Stimulated activated CD4-positive, alpha-beta T cell treated with anti-CD3 and anti-CD28 coated beads, Interleukin-12 subunit alpha, Interleukin-12 subunit beta, amount 100 ng/mL, for 48 hours (primary cell): ENCODE measurements around the gene ENKD1.

Experiments
- DNase-seq, 3 donors: peaks; one replicate each; pipeline ENCODE4 v3.0.0-alpha.2; 2020; ENCODE audit warnings: low read depth in 2 of 3, low spot score in 1 of 3

Gene ENKD1

DNA sequence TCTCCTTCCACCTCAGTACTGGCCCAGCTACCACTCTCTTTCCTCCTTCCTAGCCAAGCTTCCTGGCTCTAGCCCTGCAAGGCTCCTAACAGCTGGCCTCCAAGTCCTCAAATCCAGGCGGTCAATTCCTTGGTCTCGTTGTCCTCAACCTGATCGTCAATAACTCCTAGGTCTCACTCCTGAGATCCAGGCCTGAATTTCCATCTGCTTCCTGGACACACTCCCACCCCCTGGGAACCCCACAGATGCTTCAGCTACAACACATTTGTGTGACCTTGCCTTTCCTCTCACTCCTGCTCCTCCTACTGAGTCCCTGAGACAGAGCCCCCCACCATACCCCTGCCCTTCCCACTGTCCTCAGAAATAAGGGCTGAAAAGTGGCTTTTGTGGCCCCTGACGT is 2.3 kb downstream of the ENKD1 start:
- no peak for DNase-seq

DNA sequence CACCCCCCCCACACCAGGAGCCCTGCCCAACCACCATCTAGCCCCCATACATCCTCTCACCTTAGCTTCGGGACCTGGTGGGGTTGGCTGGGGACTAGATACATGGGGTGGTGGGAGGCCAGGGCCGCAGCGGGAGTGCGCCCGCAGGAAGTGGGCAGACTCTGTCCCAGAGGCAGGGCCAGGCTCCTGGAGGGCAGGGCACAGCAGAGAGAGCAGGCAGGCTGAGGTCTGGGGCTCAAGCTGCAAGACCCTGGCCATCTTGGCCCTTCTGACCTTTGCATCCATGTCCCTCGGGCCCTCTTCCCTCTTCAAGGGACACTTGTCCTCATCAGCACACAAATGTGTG is 2.7 kb downstream of the ENKD1 start:
- no peak for DNase-seq

DNA sequence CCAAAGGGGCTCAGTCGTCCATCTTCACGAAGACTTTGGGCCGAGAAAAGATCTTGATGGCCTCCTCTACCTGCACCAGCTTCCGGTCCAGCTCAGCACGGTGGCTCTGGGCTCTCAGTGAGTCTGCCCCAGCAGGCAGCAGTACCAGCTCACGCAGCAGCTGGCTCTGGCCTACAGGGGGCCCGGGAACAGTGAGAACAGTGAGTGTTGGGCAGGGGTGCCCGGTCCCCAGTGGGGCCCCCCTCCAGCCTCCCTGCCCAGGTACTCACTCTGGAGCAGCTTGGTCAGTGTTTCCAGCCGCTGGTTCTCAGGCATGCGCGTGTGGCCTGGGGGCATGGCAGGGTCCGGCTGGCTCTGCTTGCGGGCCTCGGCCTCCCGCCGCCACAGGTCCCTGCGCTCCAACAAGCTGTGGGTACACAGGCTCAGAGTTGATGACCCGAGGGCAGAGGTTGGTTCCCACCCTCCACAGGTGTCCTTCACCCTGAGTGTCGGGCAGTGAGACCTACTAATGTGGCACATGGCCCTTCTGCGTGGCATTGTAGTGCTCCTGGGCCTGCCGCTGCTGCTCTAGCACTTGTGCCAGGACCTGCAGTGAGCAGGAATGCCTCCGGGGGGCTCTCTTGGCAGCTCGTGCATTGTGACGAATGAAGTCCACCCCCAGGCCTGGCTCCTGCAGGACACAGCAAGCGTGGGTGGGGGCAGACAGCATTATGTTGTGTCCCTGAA is 3.2 kb downstream of the ENKD1 start:
- peak in 1 of 3 donors; percentile 29 for DNase-seq

DNA sequence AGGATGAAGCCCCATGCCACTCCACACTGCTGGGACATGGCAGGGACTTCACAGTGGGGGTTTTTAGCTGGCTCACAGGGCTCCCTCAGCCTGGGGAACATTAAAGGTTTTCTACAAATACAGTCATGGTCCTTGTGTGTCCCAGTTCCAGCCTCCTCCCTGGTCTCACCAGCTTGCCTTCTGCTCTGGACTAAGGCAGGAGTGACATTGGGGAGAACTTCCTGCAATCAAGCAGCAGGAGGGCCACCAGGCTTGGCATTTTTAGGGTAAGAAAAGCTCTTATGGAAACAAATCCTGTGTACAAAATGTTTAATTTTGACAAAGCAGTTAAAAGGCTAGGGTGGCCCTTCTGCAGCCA is 3.9 kb downstream of the ENKD1 start:
- DNase-seq = no peak

DNA sequence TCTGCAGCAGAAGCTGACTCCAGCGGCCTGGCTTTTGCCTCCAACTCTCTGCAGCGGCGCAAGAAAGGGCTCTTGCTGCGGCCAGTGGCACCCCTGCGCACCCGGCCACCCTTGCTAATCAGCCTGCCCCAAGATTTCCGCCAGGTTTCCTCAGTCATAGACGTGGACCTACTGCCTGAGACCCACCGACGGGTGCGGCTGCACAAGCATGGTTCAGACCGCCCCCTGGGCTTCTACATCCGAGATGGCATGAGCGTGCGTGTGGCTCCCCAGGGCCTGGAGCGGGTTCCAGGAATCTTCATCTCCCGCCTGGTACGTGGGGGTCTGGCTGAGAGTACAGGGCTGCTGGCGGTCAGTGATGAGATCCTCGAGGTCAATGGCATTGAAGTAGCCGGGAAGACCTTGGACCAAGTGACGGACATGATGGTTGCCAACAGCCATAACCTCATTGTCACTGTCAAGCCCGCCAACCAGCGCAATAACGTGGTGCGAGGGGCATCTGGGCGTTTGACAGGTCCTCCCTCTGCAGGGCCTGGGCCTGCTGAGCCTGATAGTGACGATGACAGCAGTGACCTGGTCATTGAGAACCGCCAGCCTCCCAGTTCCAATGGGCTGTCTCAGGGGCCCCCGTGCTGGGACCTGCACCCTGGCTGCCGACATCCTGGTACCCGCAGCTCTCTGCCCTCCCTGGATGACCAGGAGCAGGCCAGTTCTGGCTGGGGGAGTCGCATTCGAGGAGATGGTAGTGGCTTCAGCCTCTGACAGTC is 4.5 kb downstream of the ENKD1 start:
- no peak for DNase-seq

DNA sequence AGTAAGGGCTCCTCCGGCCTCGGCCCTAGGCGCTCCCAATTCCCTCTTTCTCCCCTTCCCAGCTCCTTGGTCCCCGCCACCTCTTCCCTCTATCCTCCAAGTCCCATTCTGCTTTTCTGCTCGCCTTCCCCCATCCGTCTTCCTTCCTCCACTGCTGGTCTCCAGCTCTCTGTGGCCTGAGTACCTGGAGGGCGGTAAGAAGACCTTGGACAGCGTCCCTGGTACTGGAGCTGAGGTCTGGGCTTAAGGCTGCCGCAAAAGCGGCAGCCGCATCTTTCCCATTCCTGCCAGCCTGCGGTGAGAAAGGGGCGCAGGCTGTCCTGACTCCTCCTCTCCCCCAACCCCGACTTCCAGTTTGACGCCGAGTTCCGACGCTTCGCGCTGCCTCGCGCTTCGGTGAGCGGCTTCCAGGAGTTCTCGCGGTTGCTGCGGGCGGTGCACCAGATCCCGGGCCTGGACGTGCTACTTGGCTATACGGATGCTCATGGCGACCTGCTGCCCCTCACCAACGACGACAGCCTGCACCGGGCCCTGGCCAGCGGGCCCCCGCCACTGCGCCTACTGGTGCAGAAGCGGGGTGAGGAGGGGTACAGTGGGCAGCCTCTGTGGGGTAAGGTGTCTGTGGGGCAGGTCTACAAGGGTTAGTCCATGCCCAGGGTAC is 5.3 kb downstream of the ENKD1 start:
- DNase-seq = no peak

DNA sequence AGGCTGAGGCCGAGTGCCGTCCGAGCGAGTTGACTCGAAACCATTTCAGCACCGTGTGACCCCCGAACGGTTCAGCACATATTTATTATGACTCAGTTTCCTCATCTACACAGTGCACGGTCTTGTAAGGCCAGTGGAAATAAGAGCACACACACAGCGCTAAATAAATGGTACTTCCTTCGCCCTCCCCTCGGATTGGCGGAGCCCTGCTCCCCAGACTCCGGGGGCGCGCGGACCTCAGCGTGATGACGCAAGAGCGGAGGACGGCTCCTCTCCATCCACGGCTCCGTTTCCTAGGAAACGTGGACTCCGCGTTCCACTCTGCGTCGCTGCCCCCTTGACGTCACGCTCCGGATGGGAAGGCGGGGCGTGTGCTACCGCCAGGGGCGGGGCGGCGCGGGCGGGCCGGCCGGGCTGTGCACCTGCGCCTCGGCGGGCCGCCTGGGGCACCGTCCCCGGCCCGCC is 6.0 kb downstream of the ENKD1 start, which contains the start of gene PARD6A:
PARD6A (plus strand) TSS at position 397 of the 465 bp plus-strand sequence. CDS start 79 bp downstream, outside the sequence.
- DNase-seq = peak; percentile 91 to 95 (median 95)

DNA sequence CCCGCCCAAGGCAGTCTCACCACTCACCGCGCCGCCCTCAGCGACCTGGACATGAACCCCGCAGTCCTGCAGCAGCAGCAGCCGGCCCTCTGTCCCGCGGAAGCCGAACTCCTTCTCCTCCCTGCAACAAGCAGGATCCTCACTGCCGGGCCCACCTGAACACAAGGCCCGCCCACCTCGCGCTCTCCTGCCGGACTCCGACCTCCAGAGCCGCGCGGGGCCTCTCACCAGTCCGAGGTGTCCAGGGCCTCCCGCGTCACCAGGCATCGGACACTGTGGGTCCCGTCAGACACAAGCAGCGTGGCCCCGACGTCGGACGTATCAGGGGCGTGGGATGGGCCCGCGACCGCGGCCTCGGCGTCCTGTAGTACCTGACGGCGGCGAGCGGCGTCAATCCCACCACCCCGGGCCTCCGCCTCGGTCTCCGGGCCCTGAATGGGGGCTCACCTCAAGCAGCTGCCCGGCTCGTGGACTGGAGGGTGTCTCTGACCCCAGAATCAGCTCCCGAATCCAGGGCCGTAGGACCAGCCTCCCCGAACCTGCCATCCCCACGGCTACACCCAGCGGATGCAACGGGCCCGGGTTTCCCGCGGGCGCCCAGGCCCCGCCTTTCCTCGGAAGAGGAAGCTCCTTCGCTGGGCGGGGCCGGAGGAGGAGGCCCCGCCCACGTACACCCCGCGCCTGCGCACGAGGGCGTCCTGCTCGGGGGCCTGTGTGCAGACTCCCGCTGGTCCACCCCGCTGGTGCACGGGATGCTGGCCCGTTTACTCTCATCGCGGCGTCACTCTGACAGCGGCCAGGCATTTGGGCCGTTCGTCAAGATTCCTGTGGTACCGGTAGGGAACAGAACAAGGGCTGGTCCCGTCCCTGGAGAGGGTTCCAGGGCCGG is 6.6 kb downstream of the ENKD1 start, which contains the start of gene ACD:
ACD (minus strand) TSS at position 586 of the 889 bp plus-strand sequence; CDS start at position 546, 40 bp downstream.
- DNase-seq = peak; percentile 83 to 92 (median 87)

DNA sequence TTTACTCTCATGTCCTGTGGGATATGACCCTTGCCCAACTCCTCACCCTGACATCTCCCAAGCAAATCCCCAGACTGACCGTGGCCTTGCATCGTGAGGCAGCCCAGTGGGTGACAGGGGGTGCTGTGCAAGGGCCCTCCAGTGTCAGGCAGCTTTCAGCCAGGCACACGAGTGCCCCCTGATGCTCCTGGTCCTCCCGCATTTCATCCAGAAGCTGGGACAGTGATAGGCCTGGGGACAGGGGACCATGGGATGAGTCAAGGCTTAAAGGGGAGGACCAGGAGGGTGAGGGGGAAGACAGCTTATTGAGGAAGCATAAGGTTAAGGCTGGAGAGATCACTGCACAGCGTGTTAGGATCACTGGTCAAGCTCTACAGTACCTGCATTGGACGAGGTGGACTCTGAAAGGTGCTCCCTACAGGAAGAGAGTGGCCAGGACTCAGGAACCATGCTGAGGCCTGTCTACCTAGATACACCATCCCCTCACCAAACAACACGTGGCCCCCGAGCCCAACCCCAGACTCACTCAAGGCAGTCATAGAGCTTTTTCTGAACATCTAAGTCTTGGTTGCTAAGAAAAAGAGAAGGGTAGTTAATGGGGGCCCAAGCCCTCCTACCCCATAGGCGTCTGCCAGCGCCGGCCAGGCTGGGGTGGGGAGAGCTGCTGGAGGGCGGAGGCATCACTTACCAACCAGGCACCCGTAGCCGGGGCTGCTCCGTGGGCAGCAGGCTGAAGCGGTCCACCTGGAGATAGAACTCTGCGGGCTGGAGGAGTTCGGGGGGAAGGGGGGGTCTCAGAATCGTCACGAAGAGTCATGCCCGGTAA is 7.5 kb downstream of the ENKD1 start:
- DNase-seq = no peak

DNA sequence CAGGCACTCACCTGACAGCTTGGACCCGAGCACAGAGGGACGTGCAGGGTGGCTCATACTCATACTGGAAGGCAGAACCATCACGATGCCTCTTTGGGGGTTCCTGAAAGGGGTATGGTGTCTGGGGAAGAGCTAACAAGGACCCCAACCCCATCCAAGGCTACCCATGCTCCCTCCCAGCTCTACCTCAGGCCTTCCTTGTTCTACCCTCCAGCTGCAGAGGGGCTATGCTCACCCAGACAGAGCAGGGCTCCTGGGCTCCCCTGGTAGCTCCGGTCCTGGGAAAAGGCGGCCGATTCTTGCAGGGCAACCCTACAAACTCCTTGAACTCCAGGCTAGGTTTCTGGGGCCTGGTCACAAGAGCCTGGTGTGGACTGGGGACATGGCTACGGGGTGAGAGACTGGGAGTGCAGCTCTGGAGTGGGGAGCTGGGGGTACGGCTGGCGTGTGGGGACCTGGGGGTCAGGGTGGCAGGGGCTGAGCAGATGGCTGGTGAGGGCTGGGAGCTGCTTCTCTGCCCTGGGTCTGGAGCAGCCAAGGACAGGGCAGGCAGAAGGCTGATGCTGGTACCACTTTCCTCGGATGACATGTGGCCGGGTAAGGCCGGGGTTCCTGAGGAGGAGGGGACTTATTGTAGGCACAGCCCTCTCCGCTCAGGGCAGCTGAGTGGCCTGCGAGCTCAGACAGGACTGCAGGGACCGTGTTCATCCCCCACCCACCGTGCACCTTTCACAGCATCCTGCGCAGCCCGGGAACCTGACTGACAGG is 8.6 kb downstream of the ENKD1 start:
- no peak for DNase-seq

DNA sequence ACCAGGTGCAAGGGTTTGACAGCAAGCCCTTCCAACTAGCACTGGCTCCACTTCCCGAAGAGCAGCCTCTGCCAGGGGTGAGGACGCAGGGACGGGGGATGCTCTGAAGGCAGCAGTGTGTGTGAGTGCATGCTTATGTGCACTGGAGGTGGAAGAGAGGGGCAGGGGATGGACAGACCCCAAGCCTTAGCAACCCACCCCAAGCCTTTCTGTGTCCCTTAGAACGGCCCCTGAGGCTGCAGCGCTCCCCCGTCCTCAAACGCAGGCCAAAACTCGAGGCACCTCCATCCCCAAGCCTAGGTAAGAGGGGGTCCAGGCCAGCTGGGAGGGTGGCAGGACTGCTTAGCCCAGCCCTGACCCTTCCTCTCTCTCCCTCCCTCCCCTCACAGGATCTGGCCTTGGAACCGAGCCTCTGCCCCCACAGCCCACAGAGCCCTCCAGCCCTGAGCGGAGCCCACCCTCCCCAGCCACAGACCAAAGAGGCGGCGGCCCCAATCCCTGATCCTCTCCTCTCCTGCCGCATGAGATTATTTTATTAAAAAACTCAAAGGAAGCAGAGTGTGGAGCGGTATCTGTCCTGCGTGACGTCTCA is 9.4 kb downstream of the ENKD1 start:
- no peak for DNase-seq

DNA sequence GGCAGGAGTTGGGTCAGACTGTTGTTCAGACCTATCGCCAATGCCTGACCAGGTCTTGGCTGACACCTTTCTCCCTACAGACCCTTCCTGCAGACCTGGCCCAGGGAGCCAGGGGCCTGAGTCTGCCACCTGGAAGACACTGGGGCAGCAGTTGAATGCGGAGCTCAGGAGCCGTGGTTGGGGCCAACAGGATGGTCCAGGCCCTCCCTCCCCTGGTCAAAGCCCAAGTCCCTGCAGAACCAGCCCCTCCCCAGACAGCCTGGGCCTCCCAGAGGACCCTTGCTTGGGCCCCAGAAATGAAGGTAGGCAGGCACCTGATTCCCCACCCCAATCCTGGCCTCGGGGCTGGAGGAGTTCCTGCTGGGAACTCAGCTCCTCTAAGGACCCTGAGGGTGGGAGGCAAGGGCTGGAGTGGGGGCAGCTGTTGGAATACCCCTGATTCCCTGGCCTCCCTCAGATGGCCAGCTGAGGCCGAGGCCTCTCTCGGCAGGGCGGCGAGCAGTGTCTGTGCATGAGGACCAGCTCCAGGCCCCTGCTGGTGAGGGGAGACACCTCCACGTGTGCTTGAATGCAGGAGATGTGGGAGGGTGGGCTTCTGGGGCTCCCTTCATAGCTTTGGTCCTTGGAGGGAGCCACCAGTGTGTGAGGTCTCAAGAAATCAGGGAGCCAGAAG is 10.1 kb downstream of the ENKD1 start:
- no peak for DNase-seq

DNA sequence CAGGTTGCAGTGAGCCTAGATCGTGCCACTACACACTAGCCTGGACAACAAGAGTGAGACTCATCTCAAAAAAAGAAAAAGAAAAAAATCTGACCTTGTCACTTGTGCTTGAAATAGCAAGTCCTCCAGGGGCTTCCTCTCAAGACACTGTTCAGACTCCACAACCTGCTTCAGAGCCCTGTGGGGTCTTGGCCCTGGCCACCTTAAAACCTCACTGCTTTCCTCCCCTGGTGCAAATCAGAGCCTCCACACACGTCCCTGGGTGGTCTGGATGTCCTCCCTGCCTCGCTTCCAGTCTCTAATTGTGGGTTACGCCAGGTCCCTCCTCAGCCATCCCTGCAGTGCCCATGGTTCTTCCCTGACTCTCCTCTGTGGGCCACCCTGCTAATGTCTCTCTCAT is 11.2 kb downstream of the ENKD1 start:
- no peak for DNase-seq

DNA sequence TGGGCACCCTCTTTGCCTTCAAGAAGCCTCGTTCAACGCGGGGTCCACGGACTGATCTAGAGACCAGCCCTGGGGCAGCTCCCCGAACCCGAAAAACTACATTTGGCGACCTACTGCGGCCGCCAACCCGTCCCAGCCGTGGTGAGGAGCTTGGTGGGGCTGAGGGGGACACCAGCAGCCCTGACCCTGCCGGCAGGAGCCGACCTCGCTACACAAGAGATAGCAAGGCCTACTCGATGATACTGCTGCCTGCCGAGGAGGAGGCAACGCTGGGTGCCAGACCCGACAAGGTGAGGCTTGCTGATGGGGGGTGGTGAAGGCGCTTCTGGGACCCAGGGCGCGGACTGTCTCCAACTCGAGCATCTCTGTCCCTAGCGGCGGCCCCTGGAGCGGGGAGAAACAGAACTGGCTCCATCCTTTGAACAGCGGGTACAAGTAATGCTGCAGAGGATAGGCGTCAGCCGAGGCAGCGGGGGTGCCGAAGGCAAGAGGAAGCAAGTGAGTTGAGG is 12.1 kb downstream of the ENKD1 start:
- no peak for DNase-seq

DNA sequence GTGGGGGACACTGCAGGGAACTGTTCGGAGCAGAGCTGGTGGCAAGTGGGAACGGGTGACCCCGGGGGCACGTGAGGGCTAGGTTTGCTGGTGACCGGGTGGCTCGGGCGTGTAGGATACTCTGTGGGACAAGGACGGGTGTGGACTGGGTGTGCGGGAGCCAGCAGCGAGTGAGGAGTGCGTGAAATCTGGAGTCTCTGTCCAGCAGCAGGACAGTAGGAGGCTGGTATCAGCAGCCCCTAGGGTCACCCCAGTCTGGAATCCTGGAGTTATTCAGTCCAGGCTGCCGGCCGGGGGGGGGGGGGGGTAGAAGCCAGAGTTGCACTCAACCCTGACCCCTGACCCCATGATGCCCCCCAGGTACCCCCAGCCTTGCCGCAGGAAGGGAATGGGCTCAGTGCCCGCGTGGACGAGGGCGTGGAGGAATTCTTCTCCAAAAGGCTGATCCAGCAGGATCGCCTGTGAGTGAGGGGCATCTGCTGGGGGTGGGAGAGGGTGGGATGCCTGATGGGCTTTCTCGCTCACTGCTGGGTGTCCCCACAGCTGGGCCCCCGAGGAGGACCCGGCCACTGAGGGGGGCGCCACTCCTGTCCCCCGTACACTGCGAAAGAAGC is 12.7 kb downstream of the ENKD1 start:
- no peak for DNase-seq

DNA sequence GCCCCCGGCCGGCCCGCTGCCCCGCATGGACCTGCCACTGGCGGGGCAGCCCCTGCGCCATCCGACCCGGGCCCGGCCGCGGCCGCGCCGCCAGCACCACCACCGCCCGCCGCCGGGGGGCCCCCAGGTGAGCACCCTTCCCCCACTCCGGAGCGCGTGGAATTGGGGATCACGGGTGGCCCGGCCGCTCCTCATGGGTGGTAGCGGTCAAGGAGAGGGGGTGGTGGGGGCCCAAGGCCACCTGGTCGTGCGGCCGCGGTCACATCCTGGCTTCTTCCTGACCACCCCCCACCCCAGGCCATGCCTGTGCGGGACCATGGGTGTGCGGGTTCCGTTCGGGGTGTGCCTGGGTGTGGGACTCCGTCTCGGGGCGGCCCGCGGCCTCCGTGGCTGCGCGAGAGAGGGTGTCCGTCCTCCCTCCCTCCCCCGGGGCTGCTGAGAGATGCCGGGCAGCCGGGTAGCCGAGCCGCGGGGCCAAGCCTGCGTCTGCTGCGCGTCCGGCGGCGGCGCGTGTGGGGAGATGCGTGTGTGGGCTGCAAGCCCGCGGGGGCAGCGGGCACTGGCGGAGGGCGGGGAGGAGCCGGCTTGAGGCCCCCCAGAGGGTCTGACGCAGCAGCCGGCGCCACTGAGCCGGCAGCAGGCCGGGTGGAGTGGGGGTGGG is 13.3 kb downstream of the ENKD1 start:
- no peak for DNase-seq

DNA sequence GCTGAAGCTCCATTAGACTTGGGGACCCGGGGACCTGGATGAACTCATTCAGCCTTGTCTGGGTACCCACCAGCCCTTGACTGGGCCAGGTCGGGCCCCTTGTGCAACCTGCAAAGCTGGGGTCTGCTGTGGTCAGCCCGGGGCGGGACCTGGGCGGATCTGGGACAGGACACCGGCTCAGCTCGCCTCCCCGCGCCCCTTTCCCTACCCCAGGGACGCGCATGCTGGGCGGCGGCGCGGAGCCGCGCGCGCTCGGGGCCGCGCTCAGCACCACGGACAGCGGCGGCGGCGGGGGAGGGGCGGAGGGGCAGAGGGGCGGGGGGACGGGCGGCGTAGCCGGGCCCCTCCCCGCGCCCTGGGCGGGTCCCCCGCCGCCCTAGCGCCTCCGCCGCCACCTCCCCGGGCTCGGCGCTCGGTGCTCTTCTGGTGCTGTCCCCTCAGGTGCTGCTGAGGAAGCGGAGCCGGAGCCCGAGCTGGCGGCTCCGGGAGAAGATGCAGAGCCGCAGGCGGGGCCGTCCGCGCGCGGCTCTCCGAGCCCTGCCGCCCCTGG is 13.9 kb downstream of the ENKD1 start:
- no peak for DNase-seq
